K562 (cell line): ENCODE results near the gene CLCN6. TPM values are rescaled to one million over a fixed set of nuclear protein-coding genes. Genes with fewer than 3 reads are reported as not detected.

ENCODE experiments used
- BCL6 ChIP-seq: fragments of 250-450 bp; sonication (Bioruptor Pico); IDR thresholded peaks from 2 replicates; pipeline ENCODE4 v1.4.0; 2020
- CAMTA2 ChIP-seq: fragments of 250-450 bp; sonication (Bioruptor Pico); conservative IDR thresholded peaks from 2 replicates; pipeline ENCODE4 v1.5.1; 2022
- CREB1 ChIP-seq, 2 experiments: sonication (generic) in 1 of 2; formaldehyde crosslinking in 1 of 2; IDR thresholded peaks; 2 replicates each; pipeline versions ENCODE4 v1.6.1 to v1.8.0; 2012 to 2022; ENCODE audit warnings: inconsistent platforms in 1 of 2, mild to moderate bottlenecking in 1 of 2, missing genetic modification reagents in 1 of 2, moderate library complexity in 1 of 2
- CREB5 ChIP-seq: fragments of 250-450 bp; sonication (Bioruptor Pico); IDR thresholded peaks from 2 replicates; pipeline ENCODE4 v1.5.0; 2020; ENCODE audit warnings: mild to moderate bottlenecking
- ERF ChIP-seq: fragments of 450-650 bp; formaldehyde crosslinking; IDR thresholded peaks from 2 replicates; pipeline ENCODE4 v1.4.0; 2020; ENCODE audit warnings: mild to moderate bottlenecking, mixed read lengths
- ESRRB ChIP-seq: fragments of 250-450 bp; sonication (Bioruptor Pico); IDR thresholded peaks from 2 replicates; pipeline ENCODE4 v1.5.0; 2020; ENCODE audit warnings: mild to moderate bottlenecking, moderate library complexity, borderline replicate concordance
- GMEB1 ChIP-seq: fragments of 250-450 bp; sonication (Bioruptor Pico); IDR thresholded peaks from 2 replicates; pipeline ENCODE4 v1.4.0; 2020; ENCODE audit warnings: mild to moderate bottlenecking
- GTF2B ChIP-seq: IDR thresholded peaks from 2 replicates; pipeline ENCODE4 v1.6.1; 2011; ENCODE audit not compliant: insufficient read length; ENCODE audit errors: extremely low read depth
- GTF2F1 ChIP-seq: IDR thresholded peaks from 2 replicates; pipeline ENCODE4 v1.6.1; 2011; ENCODE audit warnings: low read depth, low read length, improper control_type of control experiment
- POLR2AphosphoS2 ChIP-seq: IDR thresholded peaks from 2 replicates; pipeline ENCODE4 v1.6.1; 2012; ENCODE audit warnings: low read length, improper control_type of control experiment
- POLR2G ChIP-seq: fragments of 200-400 bp; formaldehyde crosslinking; IDR thresholded peaks from 2 replicates; pipeline ENCODE4 v1.6.1; 2017; ENCODE audit warnings: low read depth, mild to moderate bottlenecking, antibody characterized with exemption, low read length, moderate library complexity
- RCOR1 ChIP-seq, 2 experiments: IDR thresholded peaks; 2 replicates each; pipeline ENCODE4 v1.6.1; 2012; ENCODE audit warnings: low read depth in 2 of 2, low read length in 2 of 2, borderline replicate concordance in 1 of 2, improper control_type of control experiment in 1 of 2
- SMAD4 ChIP-seq: fragments of 250-450 bp; sonication (Bioruptor Pico); conservative IDR thresholded peaks from 2 replicates; pipeline ENCODE4 v1.8.0; 2021; ENCODE audit warnings: inconsistent platforms, mild to moderate bottlenecking, moderate library complexity
- SMARCB1 ChIP-seq: IDR thresholded peaks from 2 replicates; pipeline ENCODE4 v1.6.1; 2011; ENCODE audit warnings: improper control_type of control experiment, low read depth; ENCODE audit not compliant: insufficient read length
- SMC3 ChIP-seq: conservative IDR thresholded peaks from 2 replicates; pipeline ENCODE4 v1.6.1; 2011; ENCODE audit warnings: low read depth, low read length, improper control_type of control experiment; ENCODE audit not compliant: insufficient read depth
- ZNF3 ChIP-seq: fragments of 250-450 bp; sonication (Bioruptor Pico); IDR thresholded peaks from 2 replicates; pipeline ENCODE4 v1.5.0; 2021; ENCODE audit warnings: mild to moderate bottlenecking, moderate library complexity
- ZNF395 ChIP-seq: fragments of 200-800 bp; sonication (Bioruptor generic); IDR thresholded peaks from 2 replicates; pipeline ENCODE4 v1.6.1; 2017; ENCODE audit warnings: missing genetic modification characterization, missing compliant biosample characterization
- ZNF696 ChIP-seq: fragments of 250-450 bp; sonication (Bioruptor Pico); conservative IDR thresholded peaks from 2 replicates; pipeline ENCODE4 v1.4.0; 2020; ENCODE audit warnings: mild to moderate bottlenecking, moderate library complexity
- polyA plus RNA-seq, 8 experiments: library from polyadenylated mRNA; depleted of rRNA in 4 of 8; stranded (reverse) in 5 of 8; unstranded in 3 of 8; fragments of >200 nt; fragmentation: Nextera tagmentation in 2 of 8; fragmentation: Illumina TruSeq in 1 of 8; extraction: Ambion mirVana in 2 of 8; extraction: Trizol in 1 of 8; gene quantifications; 2 replicates each; pipeline versions ENCODE4 v1.2.1 to v1.2.3, GENCODE V29; 2011 to 2014; ENCODE audit warnings: inconsistent platforms in 1 of 8, missing spikeins in 1 of 8
- total RNA-seq, 7 experiments: library from RNA; depleted of rRNA in 6 of 7; stranded (reverse); fragments of >200 nt in 6 of 7; fragmentation: Illumina TruSeq in 2 of 7; extraction: Trizol in 2 of 7; gene quantifications; 2 replicates each; pipeline versions ENCODE4 v1.2.1 to v1.2.3, GENCODE V29; 2011 to 2021; ENCODE audit warnings: low replicate concordance in 1 of 7
- TF ChIP-seq, protein P1 (sequence below), 2 experiments: fragments of 450-650 bp; conservative IDR thresholded peaks; 2 replicates each; pipeline ENCODE4 v1.6.1; 2017; ENCODE audit warnings: mild to moderate bottlenecking in 2 of 2, moderate library complexity in 2 of 2
- TF ChIP-seq, protein P2 (sequence below): fragments of 250-450 bp; sonication (Bioruptor Pico); IDR thresholded peaks from 2 replicates; pipeline ENCODE4 v1.8.0; 2021; ENCODE audit warnings: borderline replicate concordance, mild to moderate bottlenecking, moderate library complexity; ENCODE audit not compliant: poor library complexity, severe bottlenecking

Gene CLCN6
- total and polyA plus RNA-seq, 9 of the 15 experiments (the other 6 are each of a cell fraction or from before 2014, with no cell fraction given) = 2.0 to 21.8 (median 13.6) TPM

DNA sequence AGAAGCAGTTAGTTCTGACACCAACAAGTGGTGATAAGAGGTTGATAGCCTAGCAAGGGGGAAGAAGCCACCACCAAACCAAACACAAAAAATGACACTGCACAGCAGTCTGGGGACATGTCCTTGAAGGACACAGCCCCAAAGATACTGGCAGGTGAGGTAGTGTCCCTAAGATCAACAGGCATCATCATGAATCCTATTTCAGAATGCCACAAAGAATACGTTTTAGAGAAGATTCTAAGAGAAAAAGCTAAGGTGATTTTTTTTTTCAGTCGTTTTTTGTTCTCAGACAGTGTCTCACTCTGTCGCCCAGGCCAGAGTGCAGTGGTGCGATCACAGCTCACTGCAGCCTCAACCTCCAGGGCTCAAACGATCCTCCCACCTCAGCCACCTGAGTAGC lies 19.8 kb upstream of the CLCN6 start (continued):
- TF ChIP-seq, protein P1, sequence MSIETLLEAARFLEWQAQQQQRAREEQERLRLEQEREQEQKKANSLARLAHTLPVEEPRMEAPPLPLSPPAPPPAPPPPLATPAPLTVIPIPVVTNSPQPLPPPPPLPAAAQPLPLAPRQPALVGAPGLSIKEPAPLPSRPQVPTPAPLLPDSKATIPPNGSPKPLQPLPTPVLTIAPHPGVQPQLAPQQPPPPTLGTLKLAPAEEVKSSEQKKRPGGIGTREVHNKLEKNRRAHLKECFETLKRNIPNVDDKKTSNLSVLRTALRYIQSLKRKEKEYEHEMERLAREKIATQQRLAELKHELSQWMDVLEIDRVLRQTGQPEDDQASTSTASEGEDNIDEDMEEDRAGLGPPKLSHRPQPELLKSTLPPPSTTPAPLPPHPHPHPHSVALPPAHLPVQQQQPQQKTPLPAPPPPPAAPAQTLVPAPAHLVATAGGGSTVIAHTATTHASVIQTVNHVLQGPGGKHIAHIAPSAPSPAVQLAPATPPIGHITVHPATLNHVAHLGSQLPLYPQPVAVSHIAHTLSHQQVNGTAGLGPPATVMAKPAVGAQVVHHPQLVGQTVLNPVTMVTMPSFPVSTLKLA (conservative IDR thresholded peaks at IDR 0.05) = 0 out of 4 replicates have a peak, but pooled peaks of 1 of the 2 experiments have one; percentile 16
- TF ChIP-seq GTF2F1 = no peak
- peak; percentile 52; the same call in 1 of the 2 replicates for TF ChIP-seq SMAD4
- 0 out of 2 replicates have a peak, but pooled peaks have one; percentile 16 for TF ChIP-seq CAMTA2 (CRISPR knock-in tag)
- no peak for TF ChIP-seq BCL6
- TF ChIP-seq, protein P2, sequence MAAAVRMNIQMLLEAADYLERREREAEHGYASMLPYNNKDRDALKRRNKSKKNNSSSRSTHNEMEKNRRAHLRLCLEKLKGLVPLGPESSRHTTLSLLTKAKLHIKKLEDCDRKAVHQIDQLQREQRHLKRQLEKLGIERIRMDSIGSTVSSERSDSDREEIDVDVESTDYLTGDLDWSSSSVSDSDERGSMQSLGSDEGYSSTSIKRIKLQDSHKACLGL (CRISPR knock-in tag) = no peak
- no peak for TF ChIP-seq SMC3
- TF ChIP-seq ERF (CRISPR knock-in tag) = peak; percentile 32; the same call in 1 of the 2 replicates
- TF ChIP-seq RCOR1 (IDR thresholded peaks at IDR 0.05; ENCODE audit: borderline replicate concordance in 1 of 2, low read depth in 2 of 2, low read length in 2 of 2) = 0 out of 4 replicates have a peak, but pooled peaks of 1 of the 2 experiments have one; percentile 14
- TF ChIP-seq POLR2AphosphoS2 = peak; percentile 72
- TF ChIP-seq CREB5 (CRISPR knock-in tag) = no peak
- no peak for TF ChIP-seq GTF2B
- TF ChIP-seq ZNF3 (CRISPR knock-in tag) = 0 out of 2 replicates have a peak, but pooled peaks have one; percentile 17
- TF ChIP-seq POLR2G = peak; percentile 20; the same call in 1 of the 2 replicates
- no peak for TF ChIP-seq SMARCB1
- TF ChIP-seq ZNF696 = peak; percentile 57; the same call in 1 of the 2 replicates
- no peak for TF ChIP-seq ZNF395 (CRISPR knock-in tag)
- peak; percentile 10; the same call in 1 of the 2 replicates for TF ChIP-seq GMEB1 (CRISPR knock-in tag)
- no peak for TF ChIP-seq CREB1 (IDR thresholded peaks at IDR 0.05)
- no peak for TF ChIP-seq CREB1 (CRISPR knock-in tag; IDR thresholded peaks at IDR 0.05)
- TF ChIP-seq ESRRB (CRISPR knock-in tag) = 0 out of 2 replicates have a peak, but pooled peaks have one; percentile 9
